Endothelial cell of umbilical vein (primary cell): ENCODE results near the gene NTSR1.

Experiments used
- EZH2 ChIP-seq: IDR thresholded peaks from 2 replicates; pipeline ENCODE4 v1.6.1; 2012; ENCODE audit warnings: borderline replicate concordance, low read depth, mild to moderate bottlenecking, moderate library complexity, low read length, inconsistent platforms; ENCODE audit not compliant: severe bottlenecking
- GATA2 ChIP-seq: IDR thresholded peaks from 2 replicates; pipeline ENCODE4 v1.7.0; 2011; ENCODE audit warnings: low read depth, mild to moderate bottlenecking, moderate library complexity, mixed read lengths, low read length; ENCODE audit not compliant: insufficient read length, insufficient read depth
- JUN ChIP-seq: IDR thresholded peaks from 2 replicates; pipeline ENCODE4 v1.6.1; 2011; ENCODE audit warnings: borderline replicate concordance, low read depth; ENCODE audit not compliant: insufficient read length, insufficient read depth
- MYC ChIP-seq: IDR thresholded peaks from one replicate; pipeline ENCODE4 v1.6.1; 2011; ENCODE audit warnings: mild to moderate bottlenecking, low read depth, low read length
- POLR2A ChIP-seq: IDR thresholded peaks from 2 replicates; pipeline ENCODE4 v1.6.1; 2012; ENCODE audit warnings: low read depth, mild to moderate bottlenecking, control low read depth, low read length
- POLR2AphosphoS5 ChIP-seq: IDR thresholded peaks from 2 replicates; pipeline ENCODE4 v1.6.1; 2012; ENCODE audit warnings: low read depth, mild to moderate bottlenecking, control low read depth, low read length, moderate library complexity; ENCODE audit not compliant: insufficient read depth
- TF ChIP-seq, protein P1 (sequence below), 2 donors: IDR thresholded peaks; 1 replicate in 1 of 2; 2 replicates in 1 of 2; pipeline ENCODE4 v1.5.1; 2011; ENCODE audit warnings: low read length in 2 of 2, mild to moderate bottlenecking in 2 of 2, moderate library complexity in 2 of 2, control low read depth in 1 of 2, inconsistent platforms in 1 of 2, low read depth in 1 of 2; ENCODE audit not compliant: insufficient read depth in 1 of 2; ENCODE audit errors: extremely low read depth in 1 of 2
- TF ChIP-seq, protein P2 (sequence below): IDR thresholded peaks from 2 replicates; pipeline ENCODE4 v1.6.1; 2011; ENCODE audit not compliant: insufficient read depth, insufficient read length

GRCh38 chr20:62716198-62716940 lies 7.7 kb downstream of the NTSR1 start:
- TF ChIP-seq, protein P1, sequence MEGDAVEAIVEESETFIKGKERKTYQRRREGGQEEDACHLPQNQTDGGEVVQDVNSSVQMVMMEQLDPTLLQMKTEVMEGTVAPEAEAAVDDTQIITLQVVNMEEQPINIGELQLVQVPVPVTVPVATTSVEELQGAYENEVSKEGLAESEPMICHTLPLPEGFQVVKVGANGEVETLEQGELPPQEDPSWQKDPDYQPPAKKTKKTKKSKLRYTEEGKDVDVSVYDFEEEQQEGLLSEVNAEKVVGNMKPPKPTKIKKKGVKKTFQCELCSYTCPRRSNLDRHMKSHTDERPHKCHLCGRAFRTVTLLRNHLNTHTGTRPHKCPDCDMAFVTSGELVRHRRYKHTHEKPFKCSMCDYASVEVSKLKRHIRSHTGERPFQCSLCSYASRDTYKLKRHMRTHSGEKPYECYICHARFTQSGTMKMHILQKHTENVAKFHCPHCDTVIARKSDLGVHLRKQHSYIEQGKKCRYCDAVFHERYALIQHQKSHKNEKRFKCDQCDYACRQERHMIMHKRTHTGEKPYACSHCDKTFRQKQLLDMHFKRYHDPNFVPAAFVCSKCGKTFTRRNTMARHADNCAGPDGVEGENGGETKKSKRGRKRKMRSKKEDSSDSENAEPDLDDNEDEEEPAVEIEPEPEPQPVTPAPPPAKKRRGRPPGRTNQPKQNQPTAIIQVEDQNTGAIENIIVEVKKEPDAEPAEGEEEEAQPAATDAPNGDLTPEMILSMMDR (IDR thresholded peaks at IDR 0.05; ENCODE audit: extremely low read depth in 1 of 2, insufficient read depth in 1 of 2, low read depth in 1 of 2, low read length in 2 of 2), result no peak
- TF ChIP-seq POLR2A, result no peak
- TF ChIP-seq JUN, result no peak
- no peak for TF ChIP-seq EZH2
- no peak for TF ChIP-seq GATA2
- TF ChIP-seq, protein P2, sequence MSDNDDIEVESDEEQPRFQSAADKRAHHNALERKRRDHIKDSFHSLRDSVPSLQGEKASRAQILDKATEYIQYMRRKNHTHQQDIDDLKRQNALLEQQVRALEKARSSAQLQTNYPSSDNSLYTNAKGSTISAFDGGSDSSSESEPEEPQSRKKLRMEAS, result no peak
- no peak for TF ChIP-seq MYC
- no peak for TF ChIP-seq POLR2AphosphoS5
